Neuron (in vitro differentiated cells): ENCODE data around the gene PLCD1.

Experiments
- H2AFZ ChIP-seq: one replicate; pipeline ENCODE4 v1.6.1; 2013; ENCODE audit warnings: low read depth, mild to moderate bottlenecking, inconsistent platforms, low read length, moderate library complexity
- H3K27me3 ChIP-seq: one replicate; pipeline ENCODE4 v1.6.1; 2013; ENCODE audit warnings: low read length; ENCODE audit not compliant: insufficient read depth
- H3K36me3 ChIP-seq: one replicate; pipeline ENCODE4 v1.6.1; 2013; ENCODE audit warnings: low read length; ENCODE audit not compliant: insufficient read depth
- H3K4me1 ChIP-seq: one replicate; pipeline ENCODE4 v1.6.1; 2013; ENCODE audit warnings: low read length; ENCODE audit not compliant: insufficient read depth
- H3K4me3 ChIP-seq: 2 replicates; pipeline ENCODE4 v1.5.1; 2013; ENCODE audit warnings: mild to moderate bottlenecking, low read length, moderate library complexity
- H3K9me3 ChIP-seq: one replicate; pipeline ENCODE4 v1.6.1; 2013; ENCODE audit warnings: low read length

PLCD1 gene

GRCh38 chr3:38006031-38006430, 23.4 kb downstream of the PLCD1 start:
- no peaks in the 10 kb centered on the region for H3K27me3 ChIP-seq
- peaks cover 13% of the 10 kb centered on the region for H3K4me1 ChIP-seq
- peaks cover 41% of the 10 kb centered on the region for H3K36me3 ChIP-seq
- no peaks in the 10 kb centered on the region for H3K9me3 ChIP-seq
- no peak overlapping the region for H2AFZ ChIP-seq
- H3K4me3 ChIP-seq = no peak overlapping the region

DNA sequence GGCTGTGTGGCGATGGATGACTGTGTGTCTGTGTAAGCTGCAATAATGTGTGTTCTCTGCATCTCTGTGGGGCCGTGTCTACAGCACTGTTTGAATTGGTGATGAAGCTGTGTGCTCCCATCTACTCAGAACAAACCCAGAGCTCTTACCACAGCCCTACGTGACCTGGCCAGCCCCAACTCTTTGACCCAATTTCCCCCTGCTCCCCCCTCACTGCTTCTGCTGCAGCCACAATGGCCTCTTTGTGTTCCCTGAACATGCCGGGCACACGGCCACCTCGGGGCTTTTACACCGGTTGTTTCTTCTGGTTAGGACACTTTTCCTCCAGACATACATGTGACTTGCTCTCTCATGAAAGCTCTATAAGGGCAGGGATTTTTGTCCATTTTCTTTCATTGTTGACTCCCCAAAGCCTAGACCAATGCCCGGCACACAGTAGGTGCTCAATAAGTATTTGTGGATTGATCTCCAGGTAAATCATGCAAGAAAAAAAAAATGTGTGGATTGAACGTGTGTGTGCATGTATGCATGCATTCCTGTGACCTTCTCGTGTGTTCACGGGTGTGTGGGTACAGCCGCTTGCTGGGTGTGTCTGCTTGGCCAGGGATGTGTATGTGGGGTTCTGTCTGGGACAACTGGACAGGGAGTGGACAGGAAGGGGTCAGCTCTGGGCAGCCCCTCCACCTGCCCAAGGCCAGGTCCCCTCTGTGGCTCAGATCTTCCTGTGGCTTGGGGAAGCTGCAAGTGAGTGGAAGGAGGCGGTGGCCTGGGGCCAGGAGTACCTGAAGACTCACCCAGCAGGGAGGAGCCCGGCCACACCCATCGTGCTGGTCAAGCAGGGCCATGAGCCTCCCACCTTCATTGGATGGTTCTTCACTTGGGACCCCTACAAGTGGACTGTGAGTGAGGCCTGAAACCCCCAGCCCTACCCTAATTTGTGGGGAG, 24.1 kb downstream of the PLCD1 start:
- Histone ChIP-seq H2AFZ (no peak overlapping the region), H3K4me1 (peaks cover 20% of the 10 kb centered on the region), H3K9me3 (no peaks in the 10 kb centered on the region), H3K27me3 (no peaks in the 10 kb centered on the region), H3K36me3 (peaks cover 34% of the 10 kb centered on the region), H3K4me3 (no peak overlapping the region)

DNA sequence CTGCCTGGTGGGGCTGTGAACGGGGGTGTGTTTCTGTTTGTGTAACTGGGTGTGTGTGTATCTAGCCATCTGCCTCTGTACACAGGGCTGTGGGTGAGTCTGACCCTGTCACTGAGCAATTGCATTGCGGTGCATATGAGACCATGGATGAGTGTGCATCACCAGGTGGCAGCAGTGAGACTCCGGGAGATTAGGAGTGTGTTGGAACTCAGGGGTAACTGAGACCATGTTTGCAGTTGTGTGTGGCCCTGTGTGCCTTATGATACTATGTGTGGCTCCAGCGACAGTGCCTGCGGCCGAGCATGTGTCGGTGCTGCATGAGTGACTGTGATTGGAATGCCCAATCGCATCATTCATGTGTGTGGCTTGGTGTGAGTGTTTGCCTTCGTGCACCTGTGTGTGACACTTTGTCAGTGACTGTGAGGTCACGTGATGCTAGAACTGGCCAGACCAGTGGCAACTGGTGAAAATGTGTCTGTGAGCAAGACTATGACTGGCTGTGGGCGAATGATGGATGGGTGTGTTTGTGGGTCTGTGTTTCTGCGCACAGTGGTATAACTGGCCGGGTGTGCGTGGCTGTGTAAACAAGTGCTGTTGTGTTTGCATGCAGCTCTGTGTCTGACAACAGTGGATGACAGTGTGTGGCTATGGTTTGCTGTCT, 24.9 kb downstream of the PLCD1 start:
- Histone ChIP-seq H3K4me1 (peaks cover 25% of the 10 kb centered on the region), H3K9me3 (no peaks in the 10 kb centered on the region), H3K4me3 (no peak overlapping the region), H3K36me3 (peaks cover 27% of the 10 kb centered on the region), H2AFZ (no peak overlapping the region), H3K27me3 (no peaks in the 10 kb centered on the region)

DNA sequence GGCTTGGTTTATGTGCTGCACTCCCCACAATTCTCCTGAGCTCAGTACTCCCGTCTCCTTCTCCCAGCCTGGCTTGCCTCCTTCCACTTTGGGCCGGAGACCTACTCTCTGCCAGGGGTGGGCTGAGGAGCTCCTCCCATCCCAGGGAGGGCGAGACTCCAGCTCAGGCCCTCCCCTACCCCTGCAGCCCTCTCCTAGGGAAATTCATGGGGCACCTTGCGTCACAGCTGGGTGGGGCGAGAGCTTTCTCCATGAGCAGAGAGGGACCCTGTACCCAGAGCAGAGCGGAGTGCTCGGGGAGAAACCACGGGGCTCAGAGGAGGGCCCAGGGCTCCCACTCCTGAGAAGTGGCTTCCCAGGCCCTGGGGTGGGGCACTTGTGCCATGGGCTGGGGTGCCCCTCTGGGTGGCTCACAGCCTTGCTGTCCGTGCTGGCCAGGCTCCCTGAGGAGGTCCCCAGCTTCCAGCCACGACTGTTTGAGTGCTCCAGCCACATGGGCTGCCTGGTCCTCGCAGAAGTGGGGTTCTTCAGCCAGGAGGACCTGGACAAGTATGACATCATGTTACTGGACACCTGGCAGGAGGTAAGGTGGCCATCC, 25.5 kb downstream of the PLCD1 start:
- peaks cover 21% of the 10 kb centered on the region for H3K36me3 ChIP-seq
- no peaks in the 10 kb centered on the region for H3K27me3 ChIP-seq
- no peaks in the 10 kb centered on the region for H3K9me3 ChIP-seq
- H2AFZ ChIP-seq = no peak overlapping the region
- H3K4me3 ChIP-seq = no peak overlapping the region
- H3K4me1 ChIP-seq = peaks cover 28% of the 10 kb centered on the region

DNA sequence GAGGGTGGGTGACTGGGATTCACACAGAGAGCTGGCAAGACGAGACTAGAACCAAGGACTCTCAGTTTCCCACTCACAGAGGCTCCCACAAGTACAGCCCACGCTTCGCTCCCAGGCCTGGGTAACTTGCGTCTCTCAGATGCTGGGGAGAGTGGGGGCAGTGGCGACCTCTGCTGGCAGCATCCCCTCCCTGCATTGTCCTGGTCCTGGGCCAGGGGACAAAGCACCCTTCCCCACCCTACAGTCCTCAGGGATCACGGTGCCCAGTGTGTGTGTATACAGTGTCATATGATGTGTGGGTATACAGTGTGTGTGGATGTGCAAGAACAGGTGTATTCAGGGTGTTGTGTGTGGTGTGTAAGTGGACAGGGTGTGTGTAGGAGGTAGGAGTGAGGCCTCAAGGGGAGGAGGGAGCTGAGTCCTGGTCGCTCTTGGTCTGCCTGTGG, 26.0 kb downstream of the PLCD1 start:
- H3K36me3 ChIP-seq = peaks cover 16% of the 10 kb centered on the region
- no peaks in the 10 kb centered on the region for H3K27me3 ChIP-seq
- no peaks in the 10 kb centered on the region for H3K9me3 ChIP-seq
- H2AFZ ChIP-seq = no peak overlapping the region
- H3K4me3 ChIP-seq = no peak overlapping the region
- H3K4me1 ChIP-seq = peaks cover 32% of the 10 kb centered on the region

GRCh38 chr3:38002940-38003339, 26.5 kb downstream of the PLCD1 start:
- H3K9me3 ChIP-seq = no peaks in the 10 kb centered on the region
- peaks cover 32% of the 10 kb centered on the region for H3K4me1 ChIP-seq
- no peak overlapping the region for H3K4me3 ChIP-seq
- H2AFZ ChIP-seq = no peak overlapping the region
- H3K36me3 ChIP-seq = peaks cover 11% of the 10 kb centered on the region
- H3K27me3 ChIP-seq = no peaks in the 10 kb centered on the region

DNA sequence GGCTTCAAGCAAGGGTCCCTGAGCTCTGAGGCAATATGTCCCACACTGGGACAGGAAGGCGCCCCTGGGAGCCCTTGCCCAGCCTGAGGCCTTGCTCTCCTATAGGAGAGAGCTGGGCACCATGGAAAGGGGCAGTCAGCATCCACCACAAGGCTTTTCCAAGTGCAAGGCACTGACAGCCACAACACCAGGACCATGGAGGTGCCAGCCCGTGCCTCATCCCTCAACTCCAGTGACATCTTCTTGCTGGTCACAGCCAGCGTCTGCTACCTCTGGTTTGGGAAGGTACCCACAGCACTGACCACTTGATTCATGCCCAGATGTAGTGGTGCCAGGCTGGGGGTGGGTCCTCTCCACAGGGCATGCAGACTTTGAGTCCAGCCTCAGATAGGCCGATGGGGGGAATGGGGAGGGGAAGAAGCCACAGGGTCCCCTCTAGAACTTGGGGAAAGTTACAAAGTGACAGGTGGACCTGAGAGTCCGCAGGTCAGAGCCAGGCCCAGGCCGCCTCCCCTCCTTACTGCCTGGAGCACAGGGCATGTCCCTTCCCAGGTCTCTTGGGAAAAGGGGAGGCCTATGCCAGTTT, 27.1 kb downstream of the PLCD1 start:
- H3K36me3 ChIP-seq = peaks cover 5% of the 10 kb centered on the region

GRCh38 chr3:38001456-38002081, 27.9 kb downstream of the PLCD1 start:
- Histone ChIP-seq H3K4me1 (peaks cover 32% of the 10 kb centered on the region), H3K4me3 (no peak overlapping the region), H3K27me3 (no peaks in the 10 kb centered on the region), H2AFZ (no peak overlapping the region), H3K36me3 (peaks cover 1% of the 10 kb centered on the region), H3K9me3 (no peaks in the 10 kb centered on the region)

More for the DNA sequence above, 27.1 kb downstream of the PLCD1 start:
- H3K27me3 ChIP-seq = no peaks in the 10 kb centered on the region
- no peak overlapping the region for H3K4me3 ChIP-seq
- H3K4me1 ChIP-seq = peaks cover 32% of the 10 kb centered on the region
- no peak overlapping the region for H2AFZ ChIP-seq
- H3K9me3 ChIP-seq = no peaks in the 10 kb centered on the region

DNA sequence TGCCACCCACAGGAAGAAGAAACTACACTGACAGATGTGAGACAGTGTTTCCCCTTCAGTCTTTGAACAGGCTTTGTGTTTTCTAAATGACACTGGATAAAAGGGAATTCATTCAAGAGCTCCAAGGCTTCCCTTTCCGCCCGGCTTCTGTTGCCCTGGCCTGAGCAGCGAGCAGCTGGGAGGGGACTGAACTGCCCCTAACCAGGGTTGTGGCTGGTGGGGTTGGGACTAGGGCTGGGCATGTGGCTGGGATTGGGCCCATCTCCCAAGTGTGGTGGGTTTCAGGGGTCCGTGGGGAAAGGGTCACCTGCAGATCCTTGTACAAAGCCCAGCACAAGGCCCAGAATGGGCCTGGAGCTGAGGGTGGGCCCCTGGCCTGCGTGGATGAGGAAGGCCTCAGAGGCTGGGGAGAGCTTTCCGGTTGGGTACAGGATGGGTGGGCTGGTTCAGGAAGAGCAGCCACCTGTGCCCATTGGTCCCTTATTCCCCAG, 28.4 kb downstream of the PLCD1 start:
- Histone ChIP-seq H3K36me3 (no peaks in the 10 kb centered on the region), H3K4me3 (no peak overlapping the region), H2AFZ (no peak overlapping the region), H3K9me3 (no peaks in the 10 kb centered on the region), H3K27me3 (no peaks in the 10 kb centered on the region), H3K4me1 (peaks cover 32% of the 10 kb centered on the region)

GRCh38 chr3:38000242-38000916, 29.1 kb downstream of the PLCD1 start:
- H3K36me3 ChIP-seq = no peaks in the 10 kb centered on the region
- no peak overlapping the region for H2AFZ ChIP-seq
- H3K27me3 ChIP-seq = no peaks in the 10 kb centered on the region
- H3K4me1 ChIP-seq = peaks cover 30% of the 10 kb centered on the region
- no peak overlapping the region for H3K4me3 ChIP-seq
- H3K9me3 ChIP-seq = no peaks in the 10 kb centered on the region

GRCh38 chr3:37999836-38000235, 29.6 kb downstream of the PLCD1 start:
- no peak overlapping the region for H2AFZ ChIP-seq
- no peaks in the 10 kb centered on the region for H3K27me3 ChIP-seq
- peaks cover 25% of the 10 kb centered on the region for H3K4me1 ChIP-seq
- no peaks in the 10 kb centered on the region for H3K36me3 ChIP-seq
- no peaks in the 10 kb centered on the region for H3K9me3 ChIP-seq
- H3K4me3 ChIP-seq = no peak overlapping the region

GRCh38 chr3:37997791-37998370, 31.6 kb downstream of the PLCD1 start:
- Histone ChIP-seq H2AFZ (no peak overlapping the region), H3K27me3 (peaks cover 9% of the 10 kb centered on the region), H3K36me3 (no peaks in the 10 kb centered on the region), H3K9me3 (no peaks in the 10 kb centered on the region), H3K4me1 (peaks cover 24% of the 10 kb centered on the region), H3K4me3 (no peak overlapping the region)
